Activated naive CD4-positive, alpha-beta T cell treated with anti-CD3 and anti-CD28 coated beads, Interleukin-2, amount 50 U/mL, for 72 hours (primary cell): ENCODE results near the gene NOX3. TPM values are rescaled to one million over a fixed set of nuclear protein-coding genes. Genes with fewer than 3 reads are reported as not detected.

Source experiments
- ATAC-seq, 2 donors: fragments of 150-1000 bp; cut with Tn5 transposase; 2 replicates each; pipeline ENCODE4 v1.10.0; 2021; ENCODE audit warnings: mild to moderate bottlenecking in 2 of 2, moderate library complexity in 2 of 2
- DNase-seq, 2 donors: peaks; one replicate each; pipeline ENCODE4 v3.0.0; 2021 to 2022; ENCODE audit warnings: low spot score in 2 of 2
- H3K27ac Mint-ChIP-seq, 2 donors: one replicate each; pipeline ENCODE4 v1.8.0; 2022; ENCODE audit warnings: mild to moderate bottlenecking in 2 of 2, mixed read lengths in 2 of 2
- H3K36me3 Mint-ChIP-seq, 2 donors: one replicate each; pipeline ENCODE4 v1.8.0; 2022; ENCODE audit warnings: mixed read lengths in 2 of 2
- H3K9me3 Mint-ChIP-seq, 2 donors: one replicate each; pipeline ENCODE4 v1.8.0; 2022; ENCODE audit warnings: mixed read lengths in 2 of 2
- total RNA-seq, 2 donors: library from RNA; stranded (reverse); gene quantifications; one replicate each; pipeline ENCODE4 v1.2.3, GENCODE V29; 2022

NOX3 gene
- total RNA-seq, 2 donors from 2014 or later, result not detected

- Mint-ChIP-seq H3K9me3 (no peaks in the 10 kb centered on the region), H3K27ac (no peak overlapping the region), H3K36me3 (no peaks in the 10 kb centered on the region)
- DNase-seq, result no peak
- no peak for ATAC-seq
These were observed 56.4 kb downstream of the NOX3 start for GRCh38 chr6:155399062-155399744.

GRCh38 chr6:155398701-155399061 lies 57.0 kb downstream of the NOX3 start:
- H3K27ac Mint-ChIP-seq, result no peak overlapping the region
- DNase-seq, result no peak
- no peaks in the 10 kb centered on the region for H3K9me3 Mint-ChIP-seq
- no peak for ATAC-seq
- H3K36me3 Mint-ChIP-seq, result no peaks in the 10 kb centered on the region

- ATAC-seq, result no peak
- no peak for DNase-seq
- no peak overlapping the region for H3K27ac Mint-ChIP-seq
- H3K36me3 Mint-ChIP-seq, result no peaks in the 10 kb centered on the region
- no peaks in the 10 kb centered on the region for H3K9me3 Mint-ChIP-seq
These were observed 57.4 kb downstream of the NOX3 start for GRCh38 chr6:155398221-155398620.

GRCh38 chr6:155397172-155397705 lies 58.4 kb downstream of the NOX3 start:
- no peak overlapping the region for H3K27ac Mint-ChIP-seq
- H3K36me3 Mint-ChIP-seq, result no peaks in the 10 kb centered on the region
- DNase-seq, result no peak
- ATAC-seq, result no peak
- no peaks in the 10 kb centered on the region for H3K9me3 Mint-ChIP-seq

- Mint-ChIP-seq H3K27ac (no peak overlapping the region), H3K36me3 (no peaks in the 10 kb centered on the region), H3K9me3 (no peaks in the 10 kb centered on the region)
- no peak for DNase-seq
- ATAC-seq, result no peak
These were observed 59.0 kb downstream of the NOX3 start for GRCh38 chr6:155396605-155397004.

- ATAC-seq, result no peak
- Mint-ChIP-seq H3K9me3 (no peaks in the 10 kb centered on the region), H3K27ac (no peak overlapping the region), H3K36me3 (no peaks in the 10 kb centered on the region)
- DNase-seq, result no peak
These were observed 60.3 kb downstream of the NOX3 start for GRCh38 chr6:155395339-155395738.

- Mint-ChIP-seq H3K9me3 (peaks cover 0 to 17% of the 10 kb centered on the region in 2 donors), H3K36me3 (peaks cover 6 to 11% of the 10 kb centered on the region in 2 donors), H3K27ac (no peak overlapping the region)
- DNase-seq (no peak), ATAC-seq (no peak)
These were observed 66.5 kb downstream of the NOX3 start for GRCh38 chr6:155389130-155389529.

GRCh38 chr6:155388591-155388990 lies 67.0 kb downstream of the NOX3 start:
- DNase-seq (no peak), ATAC-seq (no peak)
- Mint-ChIP-seq H3K27ac (no peak overlapping the region), H3K9me3 (peaks cover 0 to 17% of the 10 kb centered on the region in 2 donors), H3K36me3 (peaks cover 6 to 11% of the 10 kb centered on the region in 2 donors)

GRCh38 chr6:155387481-155387880 lies 68.2 kb downstream of the NOX3 start:
- peaks cover 6 to 11% of the 10 kb centered on the region in 2 donors for H3K36me3 Mint-ChIP-seq
- no peak overlapping the region for H3K27ac Mint-ChIP-seq
- ATAC-seq, result no peak
- peaks cover 0 to 17% of the 10 kb centered on the region in 2 donors for H3K9me3 Mint-ChIP-seq
- DNase-seq, result no peak

- DNase-seq (no peak), ATAC-seq (no peak)
- Mint-ChIP-seq H3K27ac (no peak overlapping the region), H3K36me3 (peaks cover 6% of the 10 kb centered on the region in 2 donors), H3K9me3 (peaks cover 0 to 12% of the 10 kb centered on the region in 2 donors)
These were observed 71.2 kb downstream of the NOX3 start for GRCh38 chr6:155384321-155384952.

- peaks cover 5 to 6% of the 10 kb centered on the region in 2 donors for H3K36me3 Mint-ChIP-seq
- peaks cover 0 to 7% of the 10 kb centered on the region in 2 donors for H3K9me3 Mint-ChIP-seq
- ATAC-seq, result no peak
- H3K27ac Mint-ChIP-seq, result no peak overlapping the region
- no peak for DNase-seq
These were observed 71.7 kb downstream of the NOX3 start for GRCh38 chr6:155383913-155384312.

- Mint-ChIP-seq H3K27ac (no peak overlapping the region), H3K9me3 (no peaks in the 10 kb centered on the region), H3K36me3 (peaks cover 0 to under 1% of the 10 kb centered on the region in 2 donors)
- ATAC-seq (no peak), DNase-seq (no peak)
These were observed 73.3 kb downstream of the NOX3 start for GRCh38 chr6:155382338-155382685.

- DNase-seq (no peak), ATAC-seq (no peak)
- no peaks in the 10 kb centered on the region for H3K36me3 Mint-ChIP-seq
- no peak overlapping the region for H3K27ac Mint-ChIP-seq
- no peaks in the 10 kb centered on the region for H3K9me3 Mint-ChIP-seq
These were observed 73.8 kb downstream of the NOX3 start for GRCh38 chr6:155381673-155382337.

GRCh38 chr6:155380666-155381332 lies 74.8 kb downstream of the NOX3 start:
- DNase-seq (no peak), ATAC-seq (no peak)
- Mint-ChIP-seq H3K27ac (no peak overlapping the region), H3K9me3 (no peaks in the 10 kb centered on the region), H3K36me3 (no peaks in the 10 kb centered on the region)

GRCh38 chr6:155378724-155379123 lies 76.9 kb downstream of the NOX3 start:
- DNase-seq (no peak), ATAC-seq (no peak)
- H3K9me3 Mint-ChIP-seq, result no peaks in the 10 kb centered on the region
- H3K36me3 Mint-ChIP-seq, result no peaks in the 10 kb centered on the region
- H3K27ac Mint-ChIP-seq, result no peak overlapping the region

- ATAC-seq (no peak), DNase-seq (no peak)
- Mint-ChIP-seq H3K9me3 (no peaks in the 10 kb centered on the region), H3K27ac (no peak overlapping the region), H3K36me3 (no peaks in the 10 kb centered on the region)
These were observed 77.4 kb downstream of the NOX3 start for GRCh38 chr6:155378276-155378675.

- DNase-seq (no peak), ATAC-seq (no peak)
- Mint-ChIP-seq H3K36me3 (no peaks in the 10 kb centered on the region), H3K9me3 (no peaks in the 10 kb centered on the region), H3K27ac (no peak overlapping the region)
These were observed 78.6 kb downstream of the NOX3 start for GRCh38 chr6:155377061-155377460.
